Heart left ventricle (tissue), 13 donors: Measurements from ENCODE around the gene PEF1.

Source experiments
- POLR2A ChIP-seq, 2 donors: fragments of 450-650 bp; IDR thresholded peaks; one replicate each; pipeline ENCODE4 v1.6.1; 2017; ENCODE audit warnings: antibody characterized with exemption in 2 of 2, mild to moderate bottlenecking in 2 of 2, moderate library complexity in 2 of 2
- TF ChIP-seq, protein P1 (sequence below), 12 donors: fragments of 200-600 bp; sonication (generic) in 4 of 12; IDR thresholded peaks; one replicate each; pipeline versions ENCODE4 v1.5.0 to v1.8.0; 2018 to 2022; ENCODE audit warnings: antibody characterized with exemption in 12 of 12, mild to moderate bottlenecking in 5 of 12
- donor health status: ischemic (EF 13 %, LVEDD 7.1; RV severe dilation, severe dysfunction).
- donor health status: DM: no; HTN: yes; CAD: no.
- donor health status: DM: no; HTN: no; CAD: no.
- donor health status: ischemic (EF 25% LVEDD 6.9; RV normal size, moderate dysfunction).
- donor health status: ischemic (EF 25% LVEDD 5.7; RV mildly dilated, moderate dysfunction).
- donor health status: ischemic (EF 35%, LVEDD 5.7; RV mildly dilated, moderate dysfunction).
- donor health status: nonischemic (EF 11% LVEDD 7.7; RV severe dilation, severe dysfunction).
- donor health status: DM: yes; HTN: yes; CAD: no.
- donor health status: PGD.
- donor health status: ischemic (EF 29% LVEDD 5.4; RV normal size, mild dysfunction).
- donor health status: nonischemic (EF 23%, LVEDD 6.1; RV moderate dilation, normal function).

DNA sequence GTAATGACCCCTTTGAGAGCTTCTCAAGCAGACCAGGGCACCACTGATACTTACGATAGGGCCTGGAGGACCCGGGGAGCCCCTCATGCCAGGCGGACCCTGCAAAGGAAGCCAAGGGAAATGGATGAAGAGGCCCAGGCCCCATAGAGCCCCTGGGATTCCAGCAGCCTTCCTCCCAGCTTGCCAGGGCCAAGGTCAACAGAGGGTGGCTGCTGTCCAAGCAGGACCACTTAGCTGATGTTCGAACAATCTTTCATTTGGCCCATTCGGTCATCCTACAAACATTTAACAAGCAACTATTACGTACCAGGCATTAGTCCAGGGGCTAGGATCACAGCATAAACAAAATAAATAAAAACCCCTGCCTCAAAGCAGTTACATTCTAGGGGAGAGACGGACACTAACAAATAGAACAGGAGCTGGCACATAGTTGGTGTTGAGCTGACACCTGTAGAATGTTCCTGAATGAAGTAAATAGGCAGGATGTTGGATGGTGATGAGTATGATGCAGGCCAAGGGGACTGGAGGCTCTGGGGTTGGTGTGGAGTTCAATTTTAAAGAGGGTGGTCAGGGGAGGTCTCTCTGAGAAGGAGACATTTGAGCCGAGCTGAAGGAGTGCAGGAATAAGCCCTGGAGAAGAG lies 27.0 kb upstream of the PEF1 start:
- no peak for TF ChIP-seq POLR2A (IDR thresholded peaks at IDR 0.05)
- TF ChIP-seq, protein P1, sequence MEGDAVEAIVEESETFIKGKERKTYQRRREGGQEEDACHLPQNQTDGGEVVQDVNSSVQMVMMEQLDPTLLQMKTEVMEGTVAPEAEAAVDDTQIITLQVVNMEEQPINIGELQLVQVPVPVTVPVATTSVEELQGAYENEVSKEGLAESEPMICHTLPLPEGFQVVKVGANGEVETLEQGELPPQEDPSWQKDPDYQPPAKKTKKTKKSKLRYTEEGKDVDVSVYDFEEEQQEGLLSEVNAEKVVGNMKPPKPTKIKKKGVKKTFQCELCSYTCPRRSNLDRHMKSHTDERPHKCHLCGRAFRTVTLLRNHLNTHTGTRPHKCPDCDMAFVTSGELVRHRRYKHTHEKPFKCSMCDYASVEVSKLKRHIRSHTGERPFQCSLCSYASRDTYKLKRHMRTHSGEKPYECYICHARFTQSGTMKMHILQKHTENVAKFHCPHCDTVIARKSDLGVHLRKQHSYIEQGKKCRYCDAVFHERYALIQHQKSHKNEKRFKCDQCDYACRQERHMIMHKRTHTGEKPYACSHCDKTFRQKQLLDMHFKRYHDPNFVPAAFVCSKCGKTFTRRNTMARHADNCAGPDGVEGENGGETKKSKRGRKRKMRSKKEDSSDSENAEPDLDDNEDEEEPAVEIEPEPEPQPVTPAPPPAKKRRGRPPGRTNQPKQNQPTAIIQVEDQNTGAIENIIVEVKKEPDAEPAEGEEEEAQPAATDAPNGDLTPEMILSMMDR (IDR thresholded peaks at IDR 0.05), result no peak
